NK-92 (cell line): ENCODE measurements around the gene CST9.
"Not testable (repeated sequence)": the region's sequence is repeated elsewhere in the genome, so short reads cannot be mapped to it uniquely, and the experiment has no call there.

Experiments
- DNase-seq: peaks from one replicate; lab custom pipeline; 2025; ENCODE audit not compliant: unreplicated experiment; lab: John Stamatoyannopoulos, UW

Gene CST9

DNA sequence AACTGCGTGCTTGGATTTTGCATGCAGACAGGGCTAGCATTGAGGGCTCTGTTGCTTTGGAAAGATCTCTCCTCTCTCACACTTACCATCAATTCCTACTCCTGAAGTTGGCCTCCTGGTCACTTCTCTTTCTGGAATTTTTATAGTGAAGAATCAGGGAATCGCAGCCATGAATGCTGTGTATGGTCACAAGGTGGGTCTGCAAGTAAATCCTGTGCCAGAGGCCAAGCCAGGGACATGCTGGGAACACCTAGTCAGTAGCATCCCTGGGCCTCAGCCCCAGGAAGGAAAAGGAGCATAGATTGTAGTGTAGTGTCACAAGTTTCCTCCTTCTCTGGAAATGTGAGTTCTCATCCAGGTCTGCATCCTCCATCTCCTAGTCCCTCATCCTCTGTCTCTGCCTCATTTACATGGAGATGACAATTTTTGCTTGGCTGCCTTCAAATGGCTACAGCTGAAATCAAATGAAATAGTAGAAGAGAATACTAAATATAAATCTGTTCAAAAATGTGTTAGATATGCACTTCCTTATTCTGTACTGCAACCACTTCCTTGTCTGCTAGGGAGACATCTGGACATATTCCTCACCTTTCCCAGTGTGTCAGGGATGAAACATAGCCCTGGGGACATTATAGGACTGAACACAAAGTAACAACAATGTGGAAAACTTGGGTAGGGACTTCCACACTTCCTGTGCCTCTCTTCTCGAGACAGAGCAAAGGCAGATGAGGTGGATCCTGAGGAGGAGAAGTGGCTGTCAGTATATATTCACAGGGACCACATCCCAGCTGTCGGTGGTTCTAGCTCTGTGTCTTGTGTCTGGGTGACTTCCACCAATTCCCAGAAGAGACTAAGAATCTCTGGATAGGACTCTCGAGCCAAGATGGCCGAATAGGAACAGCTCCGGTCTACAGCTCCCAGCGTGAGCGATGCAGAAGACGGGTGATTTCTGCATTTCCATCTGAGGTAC is 17.0 kb downstream of the CST9 start:
- no peak for DNase-seq

- no peak for DNase-seq
Observed at GRCh38 chr20:23587631-23588030, 18.1 kb downstream of the CST9 start.

- DNase-seq, result no peak
Observed at GRCh38 chr20:23586735-23587525, 18.8 kb downstream of the CST9 start.

DNA sequence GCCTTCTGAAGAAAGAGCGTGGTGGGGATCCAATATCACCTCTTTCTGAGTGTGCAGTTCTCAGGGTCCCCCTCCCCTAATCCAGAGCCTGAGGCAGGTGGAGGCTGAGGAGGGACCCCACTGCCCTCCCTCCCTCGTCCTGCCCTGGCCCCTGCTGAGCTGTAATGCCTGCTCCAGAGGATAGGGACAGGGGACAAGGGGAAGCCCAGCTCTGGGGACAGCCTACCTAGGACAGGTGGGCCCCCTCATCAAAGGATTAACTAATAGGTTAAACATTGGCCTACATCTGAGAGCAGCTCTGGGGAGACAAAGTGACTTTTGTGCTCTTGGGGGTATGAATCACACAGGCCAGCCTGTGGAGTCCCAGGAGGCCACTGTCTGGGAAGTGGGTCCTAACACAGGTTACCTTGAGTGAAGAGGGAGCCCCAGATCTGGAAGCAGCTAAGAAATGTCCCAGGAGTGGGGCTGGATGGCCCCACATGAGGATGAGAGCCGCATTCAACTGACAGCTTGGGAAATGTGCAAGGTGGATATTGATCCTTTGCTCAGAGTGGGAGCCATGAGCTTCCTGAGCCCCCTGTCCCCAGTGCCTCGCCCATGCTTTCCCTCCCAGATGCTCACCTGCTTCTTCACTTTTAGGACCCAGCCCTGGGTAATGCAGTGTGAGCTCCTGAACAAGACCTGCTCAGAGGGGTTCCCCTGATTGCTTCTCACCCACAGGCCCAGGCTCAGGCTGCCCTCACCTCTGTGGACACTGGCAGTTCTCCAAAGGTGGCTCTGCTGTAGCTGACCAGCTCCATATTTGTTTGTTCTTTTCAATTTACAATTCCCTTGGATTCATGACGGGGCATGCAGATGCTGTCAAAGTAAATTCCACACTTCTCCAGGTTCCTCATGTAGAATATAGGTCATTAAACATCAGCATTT is 19.6 kb downstream of the CST9 start:
- no peak for DNase-seq

DNA sequence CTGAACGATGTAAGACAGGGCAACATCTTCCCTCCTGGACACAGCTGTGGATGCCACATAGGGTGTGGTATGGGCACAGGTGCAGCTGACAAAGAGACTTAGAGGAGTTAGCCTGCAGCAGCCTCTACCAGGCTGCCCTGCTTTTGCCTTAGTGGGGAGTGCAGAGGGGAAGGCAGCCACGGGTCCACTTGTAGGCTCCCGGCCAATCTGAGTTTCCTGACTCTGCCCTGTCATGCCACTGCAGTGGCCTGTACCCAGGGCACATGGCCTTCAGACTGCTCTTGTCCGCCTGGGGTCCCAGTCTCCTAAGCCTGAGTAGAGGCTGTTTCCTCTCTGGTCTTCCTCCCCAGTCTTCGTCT is 20.3 kb downstream of the CST9 start:
- DNase-seq, result no peak

- no peak for DNase-seq
Observed at GRCh38 chr20:23584434-23585199, 21.1 kb downstream of the CST9 start.

- DNase-seq, result no peak
Observed at GRCh38 chr20:23583526-23583925, 22.2 kb downstream of the CST9 start.

- DNase-seq, result no peak
Observed at GRCh38 chr20:23582293-23582692, 23.4 kb downstream of the CST9 start.

DNA sequence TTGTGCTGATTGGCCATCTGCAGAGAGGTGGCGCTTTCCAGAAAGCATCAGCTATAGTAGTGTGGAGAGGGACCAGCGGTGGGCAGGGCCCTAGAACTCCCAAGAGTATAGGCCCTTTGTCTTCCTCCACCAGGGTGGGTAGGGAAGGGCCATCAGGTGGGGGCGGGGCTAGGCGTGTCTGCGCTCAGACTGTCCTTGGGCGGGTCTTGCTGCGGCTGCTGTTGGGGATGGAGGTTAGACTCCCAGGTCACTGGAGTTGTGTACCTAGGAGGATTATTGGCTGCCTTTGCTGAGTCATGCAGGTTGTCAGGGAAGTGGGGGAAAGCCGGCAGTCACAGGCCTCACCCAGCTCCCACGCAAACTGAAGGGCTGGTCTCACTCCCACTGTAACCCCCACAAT is 23.9 kb downstream of the CST9 start:
- not testable (repeated sequence) for DNase-seq

DNA sequence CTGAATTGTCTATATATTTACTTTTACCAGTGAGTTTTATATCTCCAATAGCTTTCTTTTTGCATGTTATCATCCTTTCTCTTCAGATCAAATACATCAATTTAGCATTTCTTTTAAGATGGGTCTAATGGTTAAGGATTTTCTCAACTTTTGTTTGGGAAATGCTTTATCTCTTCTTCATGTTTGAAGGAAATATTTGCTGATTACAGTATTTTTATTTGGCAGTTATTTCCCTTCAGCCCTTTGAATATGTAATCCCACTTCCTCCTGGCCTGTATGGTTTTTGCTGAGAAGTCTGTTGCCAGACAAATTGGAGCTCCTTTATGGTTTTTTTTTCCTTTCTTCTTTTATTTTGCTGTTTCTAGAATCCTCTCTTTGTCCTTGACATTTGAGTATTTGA is 30.7 kb downstream of the CST9 start:
- DNase-seq, result no peak

DNA sequence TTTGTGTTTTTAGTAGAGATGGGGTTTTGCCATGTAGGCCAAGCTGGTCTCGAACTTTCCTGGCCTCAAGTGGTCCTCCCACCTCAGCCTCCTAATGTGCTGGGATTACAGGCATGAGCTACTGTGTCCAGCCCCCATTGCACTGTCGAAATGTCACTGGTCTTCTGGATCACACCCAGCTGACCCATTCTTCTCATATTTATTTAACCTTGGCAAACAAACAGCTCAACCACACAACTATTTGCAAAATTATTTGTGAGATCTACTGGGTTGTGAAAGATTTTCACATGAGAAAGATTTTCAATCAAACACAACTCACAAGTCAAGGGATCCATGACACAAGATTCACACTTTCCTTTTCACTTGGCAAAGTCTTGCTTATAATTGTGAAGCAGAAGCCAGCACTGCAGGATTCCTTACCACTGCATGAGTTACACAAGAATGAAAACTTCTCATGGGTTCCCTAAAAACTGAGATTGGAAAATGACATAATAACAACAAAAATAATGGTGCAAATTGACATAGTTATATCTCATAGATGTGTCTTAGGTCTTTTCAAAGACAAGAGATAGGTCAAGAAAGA is 35.4 kb downstream of the CST9 start:
- no peak for DNase-seq

DNA sequence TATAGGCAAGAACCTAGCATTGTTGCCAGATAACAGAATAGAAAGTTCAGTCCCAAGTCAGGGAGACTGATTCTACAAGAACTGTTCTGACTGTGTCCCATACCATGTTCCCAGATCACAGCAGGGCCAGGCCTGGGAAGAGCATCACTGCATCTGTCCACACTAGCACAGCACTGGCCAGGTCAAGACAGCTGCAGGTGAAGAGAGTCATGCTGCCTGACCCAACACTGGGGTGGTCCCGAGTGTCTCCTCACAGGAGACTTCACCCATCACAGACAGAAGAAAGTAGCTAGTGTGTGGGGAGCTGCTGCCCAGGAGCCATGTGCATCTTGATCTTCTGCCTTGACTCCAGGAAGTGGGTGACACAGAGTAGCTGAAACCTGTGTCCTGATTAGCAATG is 36.1 kb downstream of the CST9 start:
- no peak for DNase-seq

DNA sequence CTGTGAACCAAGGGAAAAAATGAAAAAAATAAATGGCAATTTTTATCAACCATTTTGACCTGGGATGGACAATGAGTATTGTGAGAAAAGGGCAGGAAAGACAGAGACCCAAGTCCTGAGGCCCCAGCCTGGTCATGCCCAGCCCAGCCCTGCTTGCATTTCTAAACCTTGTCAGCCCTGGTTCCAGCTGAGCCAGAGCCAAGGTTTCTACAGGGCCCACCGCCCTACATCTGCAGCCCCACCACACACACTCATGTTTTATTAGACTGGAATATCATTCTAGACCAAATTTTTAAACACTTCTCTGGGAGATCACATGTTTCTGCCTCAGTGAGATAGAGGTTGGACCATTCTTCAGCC is 36.8 kb downstream of the CST9 start:
- no peak for DNase-seq

GRCh38 chr20:23568320-23568970 is 37.3 kb downstream of the CST9 start, which contains the start of gene CST9L:
Gene CST9L, minus strand, starts transcription at chr20:23568484. Its CDS starts 34 bp downstream, at chr20:23568450.
- no peak for DNase-seq

DNA sequence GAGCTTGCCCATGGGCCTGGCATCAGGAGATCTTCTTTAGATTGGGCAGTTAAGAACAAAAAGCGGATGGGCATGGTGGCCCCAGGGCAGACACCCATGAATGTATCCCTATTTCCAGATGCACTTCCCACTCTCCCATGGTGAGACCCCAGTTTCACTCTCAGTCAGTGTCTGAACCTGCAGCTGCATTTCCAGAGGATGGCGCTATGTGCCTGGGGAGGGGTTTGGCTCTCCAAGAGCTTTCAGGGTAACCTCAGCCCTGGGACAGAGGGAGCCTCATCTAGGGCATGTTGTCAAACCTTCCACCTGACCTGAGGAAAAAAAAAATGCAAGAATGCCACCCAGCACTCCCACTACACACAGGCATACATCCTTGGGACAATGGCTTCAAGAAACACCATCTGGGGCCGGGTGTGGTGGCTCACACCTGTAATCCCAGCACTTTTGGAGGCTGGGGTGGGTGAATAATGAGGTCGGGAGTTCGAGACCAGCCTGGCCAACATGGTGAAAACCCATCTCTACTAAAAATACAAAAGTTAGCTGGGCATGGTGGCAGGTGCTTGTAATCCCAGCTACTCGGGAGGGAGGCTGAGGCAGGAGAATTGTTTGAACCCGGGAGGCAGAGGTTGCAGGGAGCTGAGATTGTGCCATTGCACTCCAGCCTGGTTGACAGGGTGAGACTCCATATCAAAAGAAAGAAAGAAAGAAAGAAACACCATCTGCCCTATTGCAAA is 39.4 kb downstream of the CST9 start:
- DNase-seq, result no peak

- DNase-seq, result no peak
Observed at GRCh38 chr20:23565503-23566045, 40.1 kb downstream of the CST9 start.

DNA sequence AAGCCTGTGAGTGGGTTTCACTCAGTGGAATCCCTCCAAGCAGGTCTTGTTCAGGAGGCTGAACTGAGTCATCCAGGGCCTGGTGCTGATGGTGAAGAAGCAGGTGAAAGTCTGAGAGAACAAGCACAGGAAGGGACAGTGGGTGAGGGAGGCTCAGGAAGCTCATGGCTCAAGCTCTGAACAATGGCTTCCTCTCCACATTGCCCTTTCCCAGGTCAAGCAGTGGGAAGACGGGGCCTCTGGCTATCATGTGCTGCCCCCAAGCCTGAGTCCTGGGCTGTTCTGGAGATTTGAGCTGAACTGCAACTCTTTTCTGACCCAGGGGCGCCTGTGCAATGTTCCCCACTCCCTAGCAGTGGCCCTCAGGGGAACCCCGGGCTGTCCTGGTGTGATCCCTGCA is 40.8 kb downstream of the CST9 start:
- no peak for DNase-seq

DNA sequence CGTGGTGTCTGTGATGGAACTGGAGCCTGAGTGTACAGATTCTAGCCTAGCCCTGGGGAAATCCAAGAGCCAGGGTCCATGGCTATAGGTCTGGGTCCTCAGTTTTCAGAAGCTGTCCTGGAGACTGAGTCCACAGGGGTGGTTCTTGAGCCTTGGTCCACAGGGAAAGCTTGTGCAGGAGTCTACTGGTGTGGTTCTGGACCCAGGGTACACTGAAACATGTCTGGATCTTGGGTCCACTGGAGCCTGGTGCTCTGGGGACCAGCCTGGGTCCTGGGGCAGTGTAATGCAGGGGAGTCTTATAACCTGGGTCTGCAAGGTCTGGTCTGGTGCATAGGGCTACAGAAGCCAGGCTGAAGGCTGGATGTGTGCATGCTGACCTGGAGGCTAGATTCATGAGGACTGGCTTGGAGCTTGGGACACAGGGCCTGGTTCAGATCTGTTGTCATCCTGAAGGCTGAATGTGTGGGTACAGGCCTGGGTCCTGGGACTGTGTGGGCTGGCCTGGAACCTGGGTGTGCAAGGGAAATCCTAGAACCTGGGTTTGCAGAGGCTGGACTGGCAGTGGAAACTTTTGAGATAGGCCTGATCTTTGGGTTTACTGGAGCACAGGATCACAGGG is 42.9 kb downstream of the CST9 start:
- no peak for DNase-seq
